ENCODE results near the gene ZBTB39. TPM values are rescaled to one million over a fixed set of nuclear protein-coding genes. Genes with fewer than 3 reads are reported as not detected.
"Not testable (repeated sequence)": the region's sequence is repeated elsewhere in the genome, so short reads cannot be mapped to it uniquely, and the experiment has no call there.

ZBTB39 gene
- total RNA-seq, 2 donors from 2014 or later, result 8.1 to 12.1 TPM

GRCh38 chr12:57044468-57044867 is 38.1 kb upstream of the ZBTB39 start:
- Mint-ChIP-seq H3K36me3 (no peaks in the 10 kb centered on the region), H3K4me1 (ENCODE audit: low read depth in 2 of 2) (peaks cover 27 to 32% of the 10 kb centered on the region in 2 donors), H3K4me3 (no peak overlapping the region), H3K27ac (no peak overlapping the region), H3K27me3 (peaks cover 16 to 37% of the 10 kb centered on the region in 2 donors), H3K9me3 (no peaks in the 10 kb centered on the region)
- ATAC-seq, result no peak
- no peak for DNase-seq (ENCODE audit: low spot score)

DNA sequence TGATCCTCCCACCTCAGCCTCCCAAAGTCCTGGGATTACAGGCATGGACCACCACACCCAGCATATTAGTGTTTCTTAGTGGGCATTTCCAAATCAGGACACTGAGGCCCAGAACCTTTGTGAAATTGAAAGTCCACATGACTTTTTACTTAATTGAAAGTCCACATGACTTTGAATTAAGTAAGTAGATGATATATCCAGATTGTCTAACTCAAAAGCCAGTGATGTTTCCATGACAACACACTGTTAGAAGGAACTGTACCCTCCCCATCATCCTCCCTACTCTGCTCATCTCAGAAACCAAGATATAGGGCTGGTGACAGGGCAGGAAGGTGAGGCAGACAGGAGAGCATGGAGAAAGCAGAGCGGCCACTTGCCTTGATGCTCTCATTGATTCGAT is 36.3 kb upstream of the ZBTB39 start:
- no peaks in the 10 kb centered on the region for H3K9me3 Mint-ChIP-seq
- no peak overlapping the region for H3K4me3 Mint-ChIP-seq
- H3K4me1 Mint-ChIP-seq (ENCODE audit: low read depth in 2 of 2), result peaks cover 19 to 20% of the 10 kb centered on the region in 2 donors
- peaks cover 16 to 31% of the 10 kb centered on the region in 2 donors for H3K27me3 Mint-ChIP-seq
- H3K36me3 Mint-ChIP-seq, result no peaks in the 10 kb centered on the region
- H3K27ac Mint-ChIP-seq, result no peak overlapping the region
- DNase-seq (ENCODE audit: low spot score), result no peak
- ATAC-seq, result no peak

DNA sequence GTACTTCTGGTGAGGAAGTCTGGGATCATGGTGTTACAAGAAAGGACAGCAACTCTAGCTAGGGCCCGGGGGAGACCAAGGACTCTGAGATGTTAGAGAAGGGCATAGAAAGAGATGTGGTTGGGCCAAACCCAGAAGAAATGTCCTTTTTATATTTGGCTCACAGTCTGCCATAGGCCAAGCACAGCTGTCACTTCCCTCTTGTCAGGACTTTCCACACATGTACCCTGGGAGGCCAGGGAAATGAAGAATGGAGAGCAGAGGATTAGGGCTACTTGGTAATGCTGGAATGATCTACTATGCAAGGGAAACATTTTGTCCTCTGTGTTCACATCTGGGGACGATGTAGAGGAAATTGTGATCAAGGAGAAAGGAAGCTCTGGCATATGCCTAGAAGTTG is 34.4 kb upstream of the ZBTB39 start:
- ATAC-seq, result no peak
- no peak overlapping the region for H3K4me3 Mint-ChIP-seq
- no peak overlapping the region for H3K27ac Mint-ChIP-seq
- no peaks in the 10 kb centered on the region for H3K36me3 Mint-ChIP-seq
- H3K4me1 Mint-ChIP-seq (ENCODE audit: low read depth in 2 of 2), result peaks cover 0 to under 1% of the 10 kb centered on the region in 2 donors
- H3K27me3 Mint-ChIP-seq, result peaks cover 11 to 19% of the 10 kb centered on the region in 2 donors
- DNase-seq (ENCODE audit: low spot score), result no peak
- H3K9me3 Mint-ChIP-seq, result no peaks in the 10 kb centered on the region

- Mint-ChIP-seq H3K9me3 (no peaks in the 10 kb centered on the region), H3K36me3 (no peaks in the 10 kb centered on the region), H3K27me3 (peaks cover 6 to 15% of the 10 kb centered on the region in 2 donors), H3K4me1 (ENCODE audit: low read depth in 2 of 2) (no peaks in the 10 kb centered on the region), H3K27ac (no peak overlapping the region), H3K4me3 (no peak overlapping the region)
- ATAC-seq (no peak), DNase-seq (ENCODE audit: low spot score) (no peak)
Measured at GRCh38 chr12:57040211-57040610, 33.9 kb upstream of the ZBTB39 start.

GRCh38 chr12:57039016-57039798 is 32.9 kb upstream of the ZBTB39 start:
- Mint-ChIP-seq H3K27me3 (peaks cover 6 to 13% of the 10 kb centered on the region in 2 donors), H3K4me1 (ENCODE audit: low read depth in 2 of 2) (no peaks in the 10 kb centered on the region), H3K27ac (no peak overlapping the region), H3K9me3 (no peaks in the 10 kb centered on the region), H3K36me3 (no peaks in the 10 kb centered on the region), H3K4me3 (no peak overlapping the region)
- ATAC-seq (no peak), DNase-seq (ENCODE audit: low spot score) (no peak)

DNA sequence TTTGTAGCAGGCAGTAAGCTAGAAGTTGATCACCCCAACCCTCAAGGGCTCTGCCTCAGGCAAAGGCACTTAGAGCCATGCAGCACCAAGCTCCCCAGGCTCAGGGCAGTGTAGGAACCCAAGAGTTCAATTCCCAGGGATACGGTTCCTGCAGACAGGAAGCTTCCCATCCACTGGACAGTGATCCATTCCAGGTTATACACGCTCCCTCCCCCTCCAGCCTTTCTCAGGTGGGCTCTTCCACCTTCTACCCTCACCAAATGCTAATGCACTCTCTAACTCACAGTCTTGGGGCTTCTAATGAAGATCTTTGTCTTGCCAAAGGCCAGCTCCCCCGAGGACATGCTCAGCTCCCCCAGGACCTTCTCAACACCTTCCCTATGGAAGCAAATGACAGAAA is 30.9 kb upstream of the ZBTB39 start:
- ATAC-seq, result no peak

GRCh38 chr12:57033431-57033830 is 27.1 kb upstream of the ZBTB39 start:
- ATAC-seq (no peak), DNase-seq (ENCODE audit: low spot score) (no peak)
- Mint-ChIP-seq H3K27me3 (no peaks in the 10 kb centered on the region), H3K27ac (no peak overlapping the region), H3K9me3 (no peaks in the 10 kb centered on the region), H3K4me1 (ENCODE audit: low read depth in 2 of 2) (peaks cover 6 to 12% of the 10 kb centered on the region in 2 donors), H3K4me3 (no peak overlapping the region), H3K36me3 (no peaks in the 10 kb centered on the region)

More for the DNA sequence above, 30.9 kb upstream of the ZBTB39 start:
- H3K9me3 Mint-ChIP-seq, result no peaks in the 10 kb centered on the region
- no peaks in the 10 kb centered on the region for H3K36me3 Mint-ChIP-seq
- H3K4me3 Mint-ChIP-seq, result no peak overlapping the region
- H3K27ac Mint-ChIP-seq, result no peak overlapping the region
- no peaks in the 10 kb centered on the region for H3K4me1 Mint-ChIP-seq (ENCODE audit: low read depth in 2 of 2)
- peaks cover 6 to 8% of the 10 kb centered on the region in 2 donors for H3K27me3 Mint-ChIP-seq
- no peak for DNase-seq (ENCODE audit: low spot score)

DNA sequence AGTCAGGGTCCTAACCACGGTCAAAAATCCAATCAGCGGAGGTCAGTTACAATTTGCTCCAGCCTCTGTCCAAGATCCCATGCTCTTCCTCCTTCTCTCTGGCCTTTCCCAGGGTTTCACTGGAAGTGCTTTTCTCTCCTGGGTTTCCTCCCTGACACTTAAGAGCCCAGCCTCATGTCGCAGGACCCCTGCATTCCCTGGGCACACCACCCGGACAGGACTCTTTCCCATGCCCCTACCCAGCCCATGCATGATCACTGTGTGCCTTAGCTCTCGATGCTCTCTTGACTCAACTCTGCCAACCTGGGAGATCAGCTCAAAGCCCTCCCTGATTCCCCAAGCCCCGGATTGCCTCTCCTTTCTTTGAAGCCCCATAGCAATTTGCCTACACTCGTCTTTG is 25.4 kb upstream of the ZBTB39 start:
- Mint-ChIP-seq H3K4me1 (ENCODE audit: low read depth in 2 of 2) (peaks cover 12 to 20% of the 10 kb centered on the region in 2 donors), H3K4me3 (no peak overlapping the region), H3K27ac (peak overlapping the region in 1 of 2 donors; percentile 33), H3K9me3 (no peaks in the 10 kb centered on the region), H3K27me3 (peaks cover 0 to 7% of the 10 kb centered on the region in 2 donors), H3K36me3 (no peaks in the 10 kb centered on the region)
- DNase-seq (ENCODE audit: low spot score) (no peak), ATAC-seq (no peak)

DNA sequence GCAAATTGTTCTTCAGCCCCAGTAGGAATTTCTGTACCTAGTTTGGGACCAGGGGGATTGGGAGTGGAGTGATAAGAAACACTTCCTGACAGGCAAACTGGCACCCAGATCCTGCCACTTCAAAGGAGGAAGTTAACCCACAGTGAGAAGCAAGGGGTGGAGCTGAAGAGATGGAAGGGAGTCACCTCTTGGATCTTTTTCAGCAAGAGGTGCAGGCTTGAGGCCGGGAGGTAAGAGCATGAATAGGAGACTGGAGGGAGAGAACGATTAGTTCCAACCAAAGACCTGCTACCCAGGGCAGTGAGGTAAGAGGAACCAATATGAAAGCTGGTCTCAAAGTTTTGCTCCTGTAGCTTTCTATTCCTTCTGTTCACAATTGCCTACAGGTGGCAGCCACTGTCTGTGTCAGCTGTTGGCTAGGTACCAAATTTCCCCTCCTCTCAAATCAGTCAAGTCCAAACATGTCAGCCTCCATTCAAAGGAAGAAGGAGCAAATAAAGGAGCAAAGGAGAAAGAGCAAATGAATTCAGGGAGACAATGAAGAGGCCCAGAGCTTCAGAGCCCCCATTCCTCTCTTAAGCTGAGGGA is 24.9 kb upstream of the ZBTB39 start:
- H3K36me3 Mint-ChIP-seq, result no peaks in the 10 kb centered on the region
- DNase-seq (ENCODE audit: low spot score), result no peak
- no peak overlapping the region for H3K4me3 Mint-ChIP-seq
- H3K27ac Mint-ChIP-seq, result no peak overlapping the region
- ATAC-seq, result no peak
- H3K9me3 Mint-ChIP-seq, result no peaks in the 10 kb centered on the region
- peaks cover 0 to 11% of the 10 kb centered on the region in 2 donors for H3K27me3 Mint-ChIP-seq
- peaks cover 15 to 20% of the 10 kb centered on the region in 2 donors for H3K4me1 Mint-ChIP-seq (ENCODE audit: low read depth in 2 of 2)

DNA sequence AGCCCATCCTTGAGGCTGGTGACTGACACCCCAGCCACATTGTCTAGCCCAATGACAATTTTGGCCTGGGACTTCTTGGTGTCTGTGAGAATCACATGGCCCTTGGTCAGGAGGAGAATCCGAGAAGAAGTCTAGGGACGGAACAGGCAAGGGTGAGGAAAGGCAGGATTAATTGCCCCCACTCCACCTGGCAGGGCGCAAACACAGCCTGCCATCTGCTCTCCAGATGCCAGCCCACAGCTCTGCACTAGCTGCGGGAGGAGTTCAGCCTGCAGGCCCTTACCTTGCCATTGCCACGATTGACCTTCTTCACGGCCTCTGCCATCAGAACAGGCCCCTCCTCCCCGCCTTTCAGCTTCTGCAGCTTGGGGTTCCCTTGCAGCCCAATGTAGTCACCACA is 23.1 kb upstream of the ZBTB39 start:
- Mint-ChIP-seq H3K4me1 (ENCODE audit: low read depth in 2 of 2) (peaks cover 16 to 20% of the 10 kb centered on the region in 2 donors), H3K4me3 (no peak overlapping the region), H3K9me3 (no peaks in the 10 kb centered on the region), H3K36me3 (no peaks in the 10 kb centered on the region), H3K27me3 (peaks cover 0 to 14% of the 10 kb centered on the region in 2 donors), H3K27ac (no peak overlapping the region)
- ATAC-seq (no peak), DNase-seq (ENCODE audit: low spot score) (no peak)

GRCh38 chr12:57027805-57028153 is 21.4 kb upstream of the ZBTB39 start:
- no peak overlapping the region for H3K4me3 Mint-ChIP-seq
- no peaks in the 10 kb centered on the region for H3K36me3 Mint-ChIP-seq
- no peak overlapping the region for H3K27ac Mint-ChIP-seq
- ATAC-seq (no peak), DNase-seq (ENCODE audit: low spot score) (no peak)
- H3K27me3 Mint-ChIP-seq, result peaks cover 0 to 16% of the 10 kb centered on the region in 2 donors
- no peaks in the 10 kb centered on the region for H3K9me3 Mint-ChIP-seq
- peaks cover 16 to 20% of the 10 kb centered on the region in 2 donors for H3K4me1 Mint-ChIP-seq (ENCODE audit: low read depth in 2 of 2)

DNA sequence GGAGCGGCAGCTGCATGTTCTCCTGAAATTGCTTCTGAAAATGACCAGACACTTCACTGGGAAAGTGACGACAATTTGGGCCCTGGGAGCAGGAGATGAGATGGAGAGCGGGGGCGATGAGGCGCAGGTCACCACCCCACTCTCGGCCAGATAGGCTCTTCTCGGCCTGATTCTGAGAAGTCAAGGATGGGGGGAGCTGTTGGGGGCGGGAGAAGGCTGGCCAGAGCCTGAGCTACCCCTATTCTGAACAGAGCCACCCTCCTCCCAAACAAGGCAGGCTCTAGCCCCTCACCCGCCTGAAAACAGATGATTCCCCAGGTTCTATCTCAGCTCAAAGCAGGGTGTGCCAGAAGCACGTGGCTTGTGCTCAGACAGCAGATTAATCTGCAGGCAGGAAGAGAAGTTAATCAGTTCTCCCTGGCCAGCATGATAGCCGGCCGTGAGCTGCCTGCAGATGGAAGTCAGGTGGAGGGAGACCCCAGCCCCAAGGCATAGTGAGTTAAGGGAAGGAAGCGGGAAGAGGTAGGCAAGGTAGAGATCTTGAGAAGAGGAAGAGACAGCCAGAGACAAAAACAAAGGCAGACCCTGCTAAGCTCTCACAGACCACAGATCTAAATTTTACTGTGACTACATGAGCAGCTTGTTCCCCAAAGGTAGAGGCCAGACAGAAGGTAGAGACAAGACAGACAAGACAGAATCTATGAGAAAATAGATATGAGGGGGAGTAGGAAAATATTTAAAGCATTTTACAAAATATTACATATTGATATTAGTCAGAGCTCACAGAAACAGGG is 20.9 kb upstream of the ZBTB39 start:
- peaks cover 0 to 16% of the 10 kb centered on the region in 2 donors for H3K27me3 Mint-ChIP-seq
- DNase-seq (ENCODE audit: low spot score), result no peak
- ATAC-seq, result no peak
- H3K27ac Mint-ChIP-seq, result peak overlapping the region in 1 of 2 donors; percentile 22
- no peak overlapping the region for H3K4me3 Mint-ChIP-seq
- peaks cover 16 to 20% of the 10 kb centered on the region in 2 donors for H3K4me1 Mint-ChIP-seq (ENCODE audit: low read depth in 2 of 2)
- no peaks in the 10 kb centered on the region for H3K9me3 Mint-ChIP-seq
- H3K36me3 Mint-ChIP-seq, result no peaks in the 10 kb centered on the region

GRCh38 chr12:57025196-57025595 is 18.9 kb upstream of the ZBTB39 start:
- no peak overlapping the region for H3K4me3 Mint-ChIP-seq
- no peak for DNase-seq (ENCODE audit: low spot score)
- no peak overlapping the region for H3K27ac Mint-ChIP-seq
- H3K36me3 Mint-ChIP-seq, result no peaks in the 10 kb centered on the region
- H3K27me3 Mint-ChIP-seq, result peaks cover 0 to 16% of the 10 kb centered on the region in 2 donors
- H3K4me1 Mint-ChIP-seq (ENCODE audit: low read depth in 2 of 2), result peaks cover 8 to 11% of the 10 kb centered on the region in 2 donors
- no peaks in the 10 kb centered on the region for H3K9me3 Mint-ChIP-seq
- no peak for ATAC-seq

- not testable (repeated sequence) for H3K27ac Mint-ChIP-seq; DNase-seq (ENCODE audit: low spot score); ATAC-seq; H3K36me3 Mint-ChIP-seq; H3K4me3 Mint-ChIP-seq; H3K4me1 Mint-ChIP-seq (ENCODE audit: low read depth in 2 of 2); H3K9me3 Mint-ChIP-seq
- peaks cover 0 to 10% of the 10 kb centered on the region in 2 donors for H3K27me3 Mint-ChIP-seq
Measured at GRCh38 chr12:57022324-57022723, 16.0 kb upstream of the ZBTB39 start.

All from natural killer cell treated with Interleukin-12 subunit alpha and Interleukin-12 subunit beta and Interleukin-15 and Interleukin-18, amount 100 ng/mL, for 72 hours (primary cell).